DMS 273 (cell line): ENCODE data around the gene TOP3A.

Experiments used
- DNase-seq: peaks from one replicate; lab custom pipeline; 2025; ENCODE audit not compliant: unreplicated experiment; lab: John Stamatoyannopoulos, UW

TOP3A gene

DNA sequence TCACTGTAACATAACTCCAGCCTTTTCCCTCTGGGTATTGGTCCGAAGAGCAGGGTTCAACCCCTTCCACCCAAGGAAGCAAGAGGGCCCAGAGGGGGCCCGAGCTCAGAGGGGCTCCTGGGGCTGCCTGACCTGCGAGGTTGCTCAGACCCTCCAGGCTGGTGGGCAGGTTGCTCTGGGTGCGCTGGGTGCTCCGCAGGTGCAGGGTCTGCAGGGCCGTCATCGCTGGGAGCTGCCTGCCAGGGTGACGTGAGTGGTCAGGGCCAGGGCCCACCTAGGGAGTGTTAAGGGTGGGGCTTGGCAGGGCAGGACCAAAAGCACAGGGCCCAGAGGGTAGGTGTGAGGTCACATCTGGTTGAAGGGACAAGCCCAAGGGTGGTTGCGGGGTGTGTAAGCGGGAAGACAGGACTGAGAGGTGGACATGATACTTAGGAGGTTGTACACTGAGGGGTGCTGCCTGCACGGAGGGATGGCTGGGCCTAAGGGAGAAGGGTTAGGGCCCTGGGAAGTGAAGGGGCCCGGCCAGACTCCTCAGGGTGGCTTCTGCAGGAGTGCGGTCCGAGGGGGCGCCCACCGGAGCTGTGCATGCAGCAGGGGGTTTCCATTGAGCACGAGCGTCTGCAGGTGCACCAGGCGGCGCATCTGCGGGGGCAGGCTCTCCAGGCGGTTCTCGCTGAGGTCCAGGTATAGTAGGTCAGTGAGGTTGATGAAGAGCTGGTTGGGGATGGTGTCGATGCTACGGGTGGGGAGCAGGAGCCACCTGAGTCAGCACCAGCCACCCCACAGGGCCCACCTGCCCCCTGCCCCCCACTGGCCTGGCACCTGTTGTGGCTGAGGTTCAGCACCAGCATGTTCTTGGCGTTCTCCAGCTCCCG lies 60.6 kb downstream of the TOP3A start:
- DNase-seq, result no peak

DNA sequence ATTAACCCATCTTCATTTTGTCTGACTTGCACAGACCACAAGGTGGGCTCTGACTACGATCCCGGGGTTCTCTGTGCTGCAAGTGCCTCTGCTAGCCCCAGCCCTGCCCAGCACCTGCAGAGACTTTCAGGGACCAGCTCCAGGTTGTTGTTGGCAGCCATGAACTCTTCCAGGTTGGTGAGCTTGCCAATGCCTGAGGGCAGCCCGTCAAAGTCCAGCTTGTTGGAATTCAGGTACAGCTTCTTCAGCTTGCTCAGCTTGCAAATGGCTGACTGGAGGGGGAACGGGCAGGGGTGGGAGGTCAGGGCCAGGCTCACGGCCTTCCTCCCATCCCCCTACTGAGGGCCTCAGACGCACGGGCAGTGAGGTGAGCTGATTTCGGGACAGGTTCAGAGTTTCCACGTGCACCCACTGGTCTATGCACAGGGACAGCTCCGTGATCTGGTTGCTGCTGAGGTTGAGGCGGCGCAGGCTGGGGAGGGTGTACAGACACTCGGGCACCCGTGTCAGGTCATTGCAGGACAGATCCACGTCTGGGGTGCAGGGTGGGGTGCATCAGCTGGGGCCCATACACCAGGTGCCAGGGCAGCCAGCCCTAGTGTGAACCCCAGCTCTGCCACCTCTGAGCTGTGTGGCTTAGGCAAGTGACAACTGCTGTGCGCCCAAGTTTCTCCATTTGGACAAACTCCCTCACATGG lies 61.5 kb downstream of the TOP3A start:
- DNase-seq, result no peak

DNA sequence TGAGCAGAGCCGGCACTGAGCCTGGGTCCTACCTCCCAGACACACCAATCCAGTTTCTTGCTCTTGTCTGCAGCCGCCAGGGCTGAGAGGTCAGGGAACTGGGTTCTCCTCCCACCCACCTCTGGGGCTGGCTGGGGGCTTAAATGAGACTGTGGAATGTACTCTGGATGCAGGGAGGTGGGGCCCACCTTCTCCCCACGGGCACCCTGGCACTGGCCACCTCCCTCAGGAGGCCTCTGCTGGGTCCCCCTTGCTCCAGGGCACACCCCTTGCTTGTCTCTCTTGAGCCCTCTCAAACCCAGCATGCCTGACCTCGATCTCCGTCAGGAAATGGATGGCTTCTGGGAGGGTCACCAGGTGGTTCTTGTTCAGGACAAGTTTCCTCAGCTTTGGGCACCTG lies 62.6 kb downstream of the TOP3A start:
- no peak for DNase-seq

DNA sequence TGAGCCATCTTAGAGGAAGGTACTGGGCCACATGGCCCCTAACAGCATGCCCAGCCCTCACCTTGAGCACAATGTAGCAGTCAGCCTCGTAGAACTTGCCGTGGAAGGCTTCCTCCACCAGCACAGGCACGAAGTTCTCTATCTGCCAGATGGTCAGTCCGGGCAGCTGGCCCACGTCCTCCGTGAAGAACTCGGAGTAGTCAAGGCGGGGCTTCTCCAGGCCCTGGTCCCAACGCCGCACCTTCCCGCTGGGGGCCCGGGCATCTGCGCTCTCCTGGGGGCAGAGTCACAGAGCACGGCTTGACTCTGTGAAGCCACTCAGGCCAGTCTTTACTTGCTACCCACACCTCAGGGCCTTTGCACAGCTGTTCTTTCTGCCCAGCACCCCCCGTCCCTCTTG lies 63.6 kb downstream of the TOP3A start:
- DNase-seq, result no peak

DNA sequence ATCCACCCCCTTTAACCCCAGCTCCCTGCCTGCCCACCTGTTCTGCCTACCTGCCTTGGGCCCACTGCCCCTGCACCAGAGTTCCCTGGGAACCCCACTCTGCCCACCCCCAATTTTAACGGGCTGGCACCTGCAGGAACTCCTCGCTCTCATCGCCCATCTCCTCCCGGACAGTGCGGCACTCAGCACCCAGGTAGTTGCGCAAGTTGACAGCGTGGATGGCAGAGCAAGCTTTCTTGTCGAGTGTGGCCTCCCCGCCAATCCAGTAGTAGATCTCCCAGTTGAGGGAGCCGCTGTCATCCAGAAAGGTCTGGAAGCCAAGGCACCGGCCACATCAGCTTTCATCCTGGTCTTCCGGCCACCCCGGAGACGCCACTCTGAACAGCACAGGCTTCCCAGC lies 64.1 kb downstream of the TOP3A start:
- no peak for DNase-seq

DNA sequence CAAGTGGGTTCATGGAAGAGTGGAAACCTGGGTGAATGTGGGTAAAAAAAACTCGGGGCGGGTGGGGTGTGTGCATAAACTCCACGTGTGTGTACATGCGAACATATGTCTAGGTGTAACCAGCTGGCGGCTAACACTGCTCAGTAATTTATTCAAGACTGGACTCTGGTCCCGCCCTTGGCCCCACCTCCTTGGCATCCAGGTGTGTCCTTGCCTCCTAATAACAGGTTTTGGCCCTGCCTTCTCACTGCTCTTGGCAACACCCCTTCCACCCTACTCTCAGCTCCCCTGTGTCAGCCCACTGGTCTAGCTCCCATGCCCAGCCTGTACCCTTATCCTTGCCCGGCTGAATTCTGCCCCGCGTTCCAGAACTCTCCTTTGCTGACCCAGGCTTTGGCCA lies 64.5 kb downstream of the TOP3A start:
- peak; percentile 17 for DNase-seq

DNA sequence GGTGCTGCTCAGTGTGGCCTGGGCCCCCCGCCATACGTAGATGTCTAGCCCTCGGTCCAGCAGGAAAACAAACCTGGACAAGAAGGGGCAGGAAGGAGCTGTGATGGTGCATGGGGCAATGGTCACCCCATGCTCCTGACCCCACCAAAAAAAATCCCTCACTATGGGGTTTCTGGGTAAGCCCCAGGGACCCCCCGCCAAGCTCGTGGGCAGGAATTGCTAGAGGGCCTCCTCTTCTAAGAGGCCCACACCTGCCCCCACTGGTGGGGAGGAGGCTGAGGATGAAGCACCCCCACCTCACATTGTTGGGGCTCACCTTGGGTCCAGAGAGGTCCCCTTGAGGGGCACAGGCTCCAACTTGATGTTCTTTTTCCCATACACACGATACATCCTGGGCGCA lies 66.0 kb downstream of the TOP3A start:
- DNase-seq, result no peak

DNA sequence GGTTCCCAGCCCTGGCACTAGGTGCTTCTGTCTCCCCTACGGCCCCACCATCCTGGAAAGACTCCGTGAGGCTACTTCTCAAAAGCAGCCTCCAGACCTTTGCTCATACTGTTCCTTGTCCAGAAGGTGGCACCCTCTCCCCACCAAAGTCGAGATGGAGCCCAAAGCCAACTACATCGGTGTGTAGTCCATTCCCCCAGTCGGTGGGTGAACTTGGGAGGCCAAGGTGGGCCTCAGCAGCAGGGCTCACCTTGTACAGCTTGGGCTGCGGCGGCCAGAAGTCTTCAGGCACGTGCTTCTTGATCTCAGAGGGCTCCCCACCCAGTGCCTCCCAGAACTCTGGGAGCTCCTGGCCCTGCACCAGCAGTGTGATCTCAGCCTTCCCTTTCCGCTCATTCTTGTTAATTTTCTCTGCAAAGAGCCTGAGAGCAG lies 66.5 kb downstream of the TOP3A start:
- DNase-seq, result peak; percentile 81

DNA sequence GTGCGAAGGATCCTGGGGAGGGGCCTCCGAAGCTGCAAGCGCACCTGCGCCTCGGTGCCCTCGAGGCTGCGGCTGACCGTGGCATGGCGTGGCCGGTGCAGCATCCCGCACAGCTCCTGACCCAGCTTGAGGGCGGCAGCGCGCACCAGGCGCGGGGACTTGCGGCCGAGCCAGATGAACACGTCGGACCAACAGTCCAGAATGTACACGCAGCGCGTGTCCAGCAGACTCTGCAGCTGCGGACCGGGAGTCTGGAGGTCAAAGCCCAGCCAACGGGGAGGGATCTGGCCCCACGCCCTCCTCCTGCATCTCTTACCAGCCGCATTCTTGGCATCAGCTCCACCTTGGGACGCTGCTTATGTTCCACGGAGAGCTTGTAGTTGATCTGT lies 67.2 kb downstream of the TOP3A start:
- DNase-seq, result no peak

DNA sequence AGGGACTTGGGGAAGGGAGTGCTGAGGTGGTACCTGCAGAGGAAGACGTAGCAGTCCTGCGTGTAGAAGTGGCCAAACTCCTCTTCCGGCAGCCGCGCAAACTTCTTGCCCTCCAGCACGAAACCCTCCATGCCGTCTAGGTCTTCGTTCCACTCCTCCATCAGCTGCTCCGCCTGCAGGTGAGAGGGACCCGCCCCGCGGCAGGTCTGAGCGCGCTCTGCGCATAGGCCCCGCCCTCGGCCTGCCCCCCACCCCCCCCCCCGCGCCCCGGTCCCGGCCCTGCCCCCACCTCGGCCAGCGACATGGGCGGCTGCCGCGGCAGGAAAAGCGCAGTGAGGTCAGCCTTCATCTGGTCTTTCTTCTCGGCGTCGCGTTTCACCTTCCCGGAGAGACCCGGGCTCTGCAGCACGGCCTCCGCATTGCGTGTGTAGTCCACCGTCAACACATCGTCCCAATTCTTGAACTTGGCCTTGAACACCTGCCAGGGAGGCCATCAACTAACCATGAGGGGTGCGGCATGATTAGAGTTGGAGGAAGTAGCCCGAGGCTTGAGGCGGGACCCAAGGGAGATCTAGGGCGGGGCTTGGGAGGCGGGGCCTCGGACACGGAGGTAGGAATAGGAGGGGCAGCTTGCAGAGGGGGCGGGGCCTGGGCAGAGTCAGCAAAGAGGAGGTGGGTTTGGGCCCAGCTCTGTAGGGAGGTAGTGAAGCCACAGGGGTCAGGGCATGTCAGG lies 67.7 kb downstream of the TOP3A start:
- peak; percentile 29 for DNase-seq

DNA sequence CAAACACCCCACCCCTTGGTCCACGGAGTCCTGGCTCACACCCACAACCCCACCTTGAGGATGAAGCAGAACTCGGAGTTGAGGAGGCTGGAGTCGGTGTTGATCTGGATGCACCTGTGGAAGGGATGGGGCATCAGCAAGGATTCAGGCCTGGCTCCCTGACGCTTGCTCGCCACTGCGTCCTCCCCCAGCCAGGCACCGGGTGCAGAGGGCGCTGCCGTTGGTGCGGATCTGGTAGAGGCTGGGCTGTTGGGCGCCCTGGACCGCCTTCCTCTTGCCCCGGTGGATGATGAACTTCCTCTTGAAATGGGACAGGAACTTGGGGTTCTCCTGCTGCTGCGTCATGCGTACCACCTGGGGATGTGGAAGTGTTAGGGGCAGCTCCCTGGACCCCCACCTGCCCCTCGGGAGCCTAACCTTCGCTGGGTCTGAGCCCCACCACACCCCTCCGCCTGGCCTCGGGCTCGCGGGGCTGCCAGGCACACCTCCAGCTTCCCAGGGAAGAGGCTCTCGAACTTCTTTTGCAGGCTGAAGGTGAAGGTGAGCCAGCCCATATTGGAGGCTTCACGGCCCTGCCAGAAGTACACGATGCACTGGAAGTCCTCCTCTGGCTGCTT lies 68.6 kb downstream of the TOP3A start:
- DNase-seq, result no peak

DNA sequence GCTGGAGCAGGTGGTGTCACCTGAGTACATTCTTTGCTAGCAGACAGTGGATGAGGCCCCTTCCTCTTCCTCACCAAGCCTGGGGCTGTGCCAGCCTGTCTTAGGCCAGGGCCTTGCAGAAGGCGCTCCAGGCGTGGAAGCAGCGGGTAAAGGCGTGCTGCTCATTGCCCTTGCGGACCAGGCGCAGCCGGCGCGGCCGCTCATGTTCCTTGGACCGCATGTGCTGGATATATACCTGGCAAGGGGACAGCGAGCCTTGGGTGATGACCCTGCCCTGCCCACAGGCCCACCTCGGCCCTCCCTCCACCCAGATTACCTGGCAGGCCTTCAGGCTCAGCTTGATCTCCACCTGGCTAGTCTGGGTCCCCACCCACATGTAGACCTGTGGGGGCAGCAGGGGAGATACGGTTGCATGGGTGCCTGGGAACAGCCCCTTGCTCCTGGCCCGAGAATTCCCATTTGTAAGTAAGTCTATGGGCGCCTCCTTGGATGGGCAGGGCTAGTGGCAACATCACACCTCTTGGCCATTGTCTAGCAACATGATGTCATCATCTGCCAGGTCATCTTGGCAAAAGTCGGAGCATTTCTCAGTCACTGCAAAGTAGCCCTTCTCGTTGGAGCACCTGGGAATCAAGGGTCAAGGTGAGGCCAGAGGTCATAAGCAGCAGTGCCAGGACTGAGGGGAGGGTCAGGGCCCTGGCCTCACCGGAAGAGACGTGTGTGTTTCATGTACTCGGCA lies 69.6 kb downstream of the TOP3A start:
- DNase-seq, result no peak

DNA sequence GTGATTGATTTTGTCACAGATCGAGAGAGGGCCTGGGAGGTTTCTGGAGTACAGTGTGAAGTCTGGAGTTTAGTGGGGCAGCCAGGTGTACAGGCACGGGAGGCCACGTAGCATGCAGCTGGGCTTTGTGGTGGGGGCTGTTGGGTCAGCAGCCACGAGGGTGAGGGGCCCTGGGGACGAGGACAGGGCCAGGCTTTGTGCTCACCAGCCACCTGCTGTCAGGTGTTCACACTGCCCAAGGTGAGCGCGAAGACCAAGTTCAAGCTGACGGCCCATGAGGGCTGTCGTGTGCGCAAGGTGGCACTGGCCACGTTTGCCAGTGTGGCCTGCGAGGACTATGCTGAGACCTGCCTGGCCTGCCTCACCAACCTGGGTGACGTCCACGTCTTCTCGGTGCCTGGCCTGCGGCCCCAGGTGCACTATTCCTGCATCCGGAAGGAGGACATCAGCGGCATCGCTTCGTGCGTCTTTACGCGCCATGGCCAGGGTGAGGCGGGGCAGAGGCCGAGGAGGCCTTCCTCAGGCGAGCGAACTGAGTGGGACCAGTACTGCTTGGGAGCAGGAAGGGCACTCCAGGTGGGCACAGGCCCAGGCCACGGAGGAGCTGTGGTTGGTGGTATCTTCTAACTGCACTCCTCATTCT lies 73.4 kb downstream of the TOP3A start:
- no peak for DNase-seq

DNA sequence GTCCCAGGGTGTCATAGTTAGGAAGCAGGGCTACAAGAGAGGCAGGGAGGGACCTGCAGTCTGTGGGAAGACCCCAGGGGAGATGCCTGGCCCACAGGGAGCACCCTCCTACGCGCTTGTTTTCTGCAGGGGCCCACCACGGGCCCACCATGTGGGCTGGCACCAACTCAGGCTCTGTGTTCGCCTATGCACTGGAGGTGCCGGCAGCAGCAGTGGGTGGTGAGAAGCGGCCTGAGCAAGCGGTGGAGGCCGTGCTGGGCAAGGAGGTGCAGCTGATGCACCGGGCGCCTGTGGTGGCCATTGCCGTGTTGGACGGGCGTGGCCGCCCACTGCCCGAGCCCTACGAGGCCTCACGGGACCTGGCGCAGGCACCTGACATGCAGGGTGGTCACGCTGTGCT lies 74.3 kb downstream of the TOP3A start:
- DNase-seq, result no peak

DNA sequence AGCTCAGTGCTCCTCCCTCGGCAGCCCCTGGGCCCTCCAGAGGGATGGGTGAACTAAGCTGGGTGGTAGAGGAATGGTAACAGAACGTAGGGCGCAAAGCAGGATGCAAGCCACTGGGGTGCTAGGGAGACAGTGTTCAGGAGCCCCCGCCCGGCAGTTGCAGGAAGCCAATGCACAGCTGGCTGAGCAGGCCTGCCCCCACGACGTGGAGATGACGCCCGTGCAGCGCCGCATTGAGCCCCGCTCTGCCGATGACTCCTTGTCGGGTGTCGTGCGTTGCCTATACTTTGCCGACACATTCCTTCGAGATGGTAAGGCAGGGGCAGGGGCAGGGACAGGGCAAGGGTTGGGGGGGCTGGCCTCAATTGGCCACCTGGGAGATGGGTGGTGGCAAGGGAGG lies 76.5 kb downstream of the TOP3A start:
- DNase-seq, result no peak

DNA sequence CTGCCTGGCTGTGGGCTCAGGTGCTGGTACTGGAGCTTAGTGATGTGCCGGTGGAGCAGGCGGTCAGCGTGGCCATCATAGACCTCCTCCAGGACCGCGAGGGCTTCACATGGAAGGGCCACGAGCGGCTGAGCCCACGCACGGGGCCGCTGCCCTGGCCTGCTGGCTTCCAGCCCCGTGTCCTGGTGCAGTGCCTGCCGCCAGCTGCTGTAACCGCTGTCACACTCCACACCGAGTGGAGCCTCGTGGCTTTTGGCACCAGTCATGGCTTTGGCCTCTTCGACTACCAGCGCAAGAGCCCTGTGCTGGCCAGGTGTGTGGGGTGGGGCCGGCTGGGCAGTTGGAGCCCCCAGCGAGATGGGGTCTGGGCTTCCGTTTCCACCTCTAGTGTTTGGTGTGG lies 77.3 kb downstream of the TOP3A start:
- DNase-seq, result no peak

DNA sequence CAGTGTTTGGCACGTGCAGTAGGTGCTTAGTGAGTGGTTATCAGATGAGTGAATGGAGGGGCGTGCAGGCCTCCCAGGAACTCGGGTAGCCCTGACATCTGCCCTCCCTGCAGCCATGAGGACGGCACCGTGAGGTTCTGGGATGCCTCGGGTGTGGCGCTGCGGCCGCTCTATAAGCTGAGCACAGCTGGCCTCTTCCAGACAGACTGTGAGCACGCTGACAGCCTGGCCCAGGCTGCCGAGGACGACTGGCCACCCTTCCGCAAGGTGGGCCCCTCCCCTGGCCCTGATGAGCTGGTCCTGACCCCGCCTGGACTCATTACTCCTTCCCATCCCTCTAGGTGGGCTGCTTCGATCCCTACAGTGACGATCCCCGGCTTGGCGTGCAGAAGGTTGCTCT lies 78.3 kb downstream of the TOP3A start:
- no peak for DNase-seq

DNA sequence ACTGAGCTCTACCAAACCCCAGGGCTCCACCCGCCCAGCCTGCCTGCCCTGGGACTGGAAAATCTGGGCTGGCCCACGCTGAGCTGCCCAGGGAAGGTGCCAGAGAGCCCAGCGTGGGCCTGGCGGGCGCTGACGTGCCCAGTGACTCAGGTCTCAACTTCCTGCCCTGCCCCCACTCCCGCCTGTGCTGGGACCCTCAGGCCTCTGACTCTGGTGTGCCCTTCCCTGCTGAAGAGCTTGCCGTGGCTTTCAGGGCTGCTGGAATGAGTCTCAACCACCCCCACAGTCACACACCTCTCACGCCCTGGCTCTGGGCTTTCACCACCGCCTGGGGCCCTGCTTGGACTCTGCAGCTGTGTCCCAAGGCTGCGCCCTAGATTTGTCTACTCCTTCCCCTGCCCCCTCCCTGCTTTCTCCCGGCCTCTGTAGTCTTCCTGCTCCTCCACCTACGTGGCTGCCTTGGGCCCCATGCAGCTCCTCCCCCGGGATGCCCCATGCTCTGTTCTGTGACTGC lies 79.0 kb downstream of the TOP3A start:
- DNase-seq, result no peak

DNA sequence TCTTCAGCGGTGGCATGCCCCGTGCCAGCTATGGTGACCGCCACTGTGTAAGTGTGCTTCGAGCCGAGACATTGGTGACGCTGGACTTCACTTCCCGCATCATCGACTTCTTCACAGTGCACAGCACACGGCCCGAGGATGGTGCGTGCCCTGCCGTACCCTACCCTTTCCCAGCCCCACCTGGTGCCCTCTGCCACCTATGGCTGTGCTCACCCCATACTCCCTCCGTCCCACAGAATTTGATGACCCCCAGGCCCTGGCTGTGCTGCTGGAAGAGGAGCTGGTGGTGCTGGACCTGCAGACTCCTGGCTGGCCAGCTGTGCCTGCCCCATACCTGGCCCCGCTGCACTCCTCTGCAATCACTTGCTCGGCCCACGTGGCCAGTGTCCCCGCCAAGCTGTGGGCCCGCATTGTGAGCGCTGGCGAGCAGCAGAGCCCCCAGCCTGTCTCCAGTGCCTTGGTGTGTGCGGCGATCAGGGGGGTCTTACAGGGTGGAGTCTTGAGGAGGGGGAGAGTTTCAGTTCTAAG lies 79.9 kb downstream of the TOP3A start:
- DNase-seq, result no peak
